Stomach (tissue), 4 donors: Measurements from ENCODE around the gene KRTAP21-1.

Experiments
- CTCF ChIP-seq, 7 experiments: fragments of 450-650 bp in 4 of 7; fragments of 200-600 bp in 3 of 7; sonication (generic) in 3 of 7; IDR thresholded peaks; one replicate each; pipeline ENCODE4 v1.5.1; 2016 to 2019; ENCODE audit warnings: antibody characterized with exemption in 7 of 7, control low read depth in 2 of 7, mild to moderate bottlenecking in 1 of 7
- POLR2A ChIP-seq, 4 donors: fragments of 450-650 bp; IDR thresholded peaks; one replicate each; pipeline ENCODE4 v1.6.1; 2016; ENCODE audit warnings: antibody characterized with exemption in 4 of 4, control low read depth in 2 of 4, mild to moderate bottlenecking in 1 of 4, moderate library complexity in 1 of 4
- POLR2AphosphoS5 ChIP-seq, 3 donors: sonication (generic); formaldehyde crosslinking; IDR thresholded peaks; one replicate each; pipeline ENCODE4 v1.6.1; 2016; ENCODE audit warnings: antibody characterized with exemption in 3 of 3

- TF ChIP-seq POLR2A (IDR thresholded peaks at IDR 0.05), result no peak
- TF ChIP-seq CTCF (IDR thresholded peaks at IDR 0.05), result no peak
- TF ChIP-seq POLR2AphosphoS5 (IDR thresholded peaks at IDR 0.05), result no peak
Observed at GRCh38 chr21:30800605-30801004, 45.4 kb upstream of the KRTAP21-1 start.
